GM21381 (cell line): ENCODE data around the gene CEP131.
"Not testable (repeated sequence)": the region's sequence is repeated elsewhere in the genome, so short reads cannot be mapped to it uniquely, and the experiment has no call there.

ENCODE experiments used
- ATAC-seq: cut with Tn5 transposase; IDR thresholded peaks from one replicate; pipeline ENCODE4 v1.9.1; 2021; ENCODE audit warnings: mild to moderate bottlenecking, moderate library complexity; ENCODE audit not compliant: unreplicated experiment

CEP131 gene

GRCh38 chr17:81228834-81229665 lies 6.3 kb upstream of the CEP131 start:
- no peak for ATAC-seq

DNA sequence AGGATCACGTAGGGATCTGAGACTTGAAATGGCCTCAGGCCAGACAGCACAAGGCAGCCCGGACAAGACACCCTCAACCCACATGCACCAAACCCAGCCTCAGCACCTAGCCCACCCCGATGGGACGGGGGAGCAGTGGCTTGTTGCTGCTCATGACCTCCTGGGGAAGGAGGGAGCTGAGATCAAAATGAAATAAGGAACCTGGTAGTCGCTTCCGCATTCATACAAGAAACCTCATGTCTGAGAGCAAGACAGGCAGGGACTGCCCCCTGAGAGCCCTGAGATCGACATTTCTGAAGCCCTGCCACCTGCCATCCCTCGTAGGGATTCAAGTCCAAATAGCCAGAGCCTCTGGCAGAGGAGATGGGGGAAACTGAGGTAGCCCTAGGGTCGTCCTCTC lies 5.7 kb upstream of the CEP131 start:
- ATAC-seq: no peak

- ATAC-seq: not testable (repeated sequence)
These were observed 4.9 kb upstream of the CEP131 start for GRCh38 chr17:81227630-81228029.

DNA sequence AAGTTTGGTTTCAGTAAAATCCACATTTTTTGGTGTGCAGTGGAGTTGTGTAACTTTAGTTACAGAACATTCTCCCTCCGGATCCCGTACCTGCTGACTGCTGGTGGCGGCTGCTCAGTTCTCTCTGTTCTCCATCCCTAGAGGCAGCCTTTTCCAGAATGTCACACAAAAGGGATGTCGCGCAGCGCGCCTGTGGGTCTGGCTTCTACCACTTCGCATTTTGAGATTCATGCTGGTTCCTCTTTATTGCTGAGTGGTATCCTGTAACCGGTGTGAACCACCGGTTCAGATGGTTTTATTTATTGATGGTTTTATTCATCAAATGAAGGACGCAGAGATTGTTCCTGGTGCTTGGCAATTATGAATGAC lies 981 bp upstream of the CEP131 start:
- ATAC-seq: no peak

- no peak for ATAC-seq
These were observed 202 bp downstream of the CEP131 start for GRCh38 chr17:81222620-81222905.

- ATAC-seq: no peak
These were observed 734 bp downstream of the CEP131 start for GRCh38 chr17:81221842-81222619.

DNA sequence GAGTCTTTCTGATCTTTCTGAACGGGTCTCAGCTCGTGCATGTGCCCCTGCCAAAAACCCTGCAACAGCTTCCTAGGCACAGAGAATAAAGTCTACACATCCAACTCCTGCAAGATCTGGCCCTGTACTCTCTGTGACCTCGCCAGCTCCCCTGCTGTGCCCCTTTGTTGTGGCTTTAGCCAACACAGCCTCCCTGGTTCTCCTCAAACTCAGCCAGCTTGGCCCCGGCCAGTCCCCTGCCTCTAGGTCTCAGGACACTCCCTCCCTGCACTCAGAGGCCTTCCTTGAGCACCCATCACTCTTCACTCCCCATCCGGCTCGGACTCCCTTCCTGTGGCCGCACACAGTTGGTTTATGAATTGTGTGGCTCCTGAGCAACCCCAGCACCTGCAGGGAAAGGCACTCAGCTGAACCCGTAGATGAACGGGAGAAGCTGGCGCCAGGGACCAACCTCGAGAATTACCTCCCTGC lies 1.4 kb downstream of the CEP131 start:
- ATAC-seq: no peak

GRCh38 chr17:81219476-81220180 lies 3.1 kb downstream of the CEP131 start:
- no peak for ATAC-seq

GRCh38 chr17:81218991-81219390 lies 3.8 kb downstream of the CEP131 start:
- no peak for ATAC-seq

DNA sequence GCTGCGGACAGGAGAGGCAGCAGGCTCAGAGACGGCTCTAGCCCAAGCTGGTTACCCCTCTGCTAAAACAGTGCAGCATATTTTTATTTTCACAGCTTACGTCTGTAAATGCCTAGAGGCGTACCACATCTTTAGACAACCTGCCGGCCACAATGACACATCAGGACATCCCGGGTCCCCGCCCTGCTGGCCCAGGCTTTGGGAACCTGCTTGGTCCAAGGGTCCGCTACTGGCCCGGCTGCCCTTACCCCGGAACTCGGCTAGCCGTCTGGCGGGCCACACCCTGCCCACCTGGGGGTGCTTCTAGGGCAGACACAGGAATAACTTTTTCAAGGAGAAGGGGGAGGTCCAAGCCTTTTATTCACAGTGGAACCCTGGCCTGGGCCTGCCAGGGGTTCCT lies 4.3 kb downstream of the CEP131 start:
- no peak for ATAC-seq

GRCh38 chr17:81217491-81217890 lies 5.3 kb downstream of the CEP131 start:
- ATAC-seq: no peak

GRCh38 chr17:81213978-81214377 lies 8.8 kb downstream of the CEP131 start:
- no peak for ATAC-seq

DNA sequence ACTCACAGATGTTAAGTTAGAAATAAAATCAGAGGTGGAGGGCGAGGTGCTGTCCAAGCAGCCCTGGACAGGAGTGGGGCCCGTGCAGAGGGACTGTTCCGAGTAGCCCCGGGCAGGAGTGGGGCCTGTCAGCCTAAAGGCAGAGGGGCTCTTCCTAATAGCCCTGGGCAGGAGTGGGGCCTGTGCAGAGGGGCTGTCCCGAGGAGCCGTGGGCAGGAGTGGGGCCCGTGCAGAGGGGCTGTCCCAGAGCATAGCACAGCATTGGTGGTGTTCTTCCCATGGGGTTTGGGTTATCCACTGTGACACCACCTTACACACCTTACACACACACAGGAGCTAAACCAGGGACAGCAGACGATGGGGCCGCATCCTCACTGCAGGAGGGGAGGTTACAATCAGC lies 10.4 kb downstream of the CEP131 start:
- ATAC-seq: no peak

DNA sequence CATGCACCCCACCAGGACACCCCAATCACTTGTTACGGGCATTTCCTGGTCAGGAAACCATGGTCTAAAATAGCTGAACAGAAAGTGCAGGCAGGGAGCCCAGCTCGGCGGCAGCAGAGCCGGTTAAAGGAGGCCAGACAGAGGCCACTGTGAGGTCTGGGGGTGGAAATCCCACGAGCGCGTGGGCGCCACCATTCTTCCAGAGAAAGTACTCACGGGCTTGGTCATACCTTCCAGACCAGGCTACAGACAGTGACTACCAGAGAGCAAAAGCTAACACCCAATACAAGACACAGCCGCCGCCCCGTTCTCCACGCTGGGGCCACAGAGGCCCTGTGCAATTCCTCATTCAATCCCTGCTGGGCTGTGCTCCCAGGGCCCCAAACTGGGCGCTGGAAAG lies 11.9 kb downstream of the CEP131 start:
- ATAC-seq: no peak

GRCh38 chr17:81210466-81210865 lies 12.3 kb downstream of the CEP131 start:
- ATAC-seq: no peak

- no peak for ATAC-seq
These were observed 13.6 kb downstream of the CEP131 start for GRCh38 chr17:81209141-81209540.

DNA sequence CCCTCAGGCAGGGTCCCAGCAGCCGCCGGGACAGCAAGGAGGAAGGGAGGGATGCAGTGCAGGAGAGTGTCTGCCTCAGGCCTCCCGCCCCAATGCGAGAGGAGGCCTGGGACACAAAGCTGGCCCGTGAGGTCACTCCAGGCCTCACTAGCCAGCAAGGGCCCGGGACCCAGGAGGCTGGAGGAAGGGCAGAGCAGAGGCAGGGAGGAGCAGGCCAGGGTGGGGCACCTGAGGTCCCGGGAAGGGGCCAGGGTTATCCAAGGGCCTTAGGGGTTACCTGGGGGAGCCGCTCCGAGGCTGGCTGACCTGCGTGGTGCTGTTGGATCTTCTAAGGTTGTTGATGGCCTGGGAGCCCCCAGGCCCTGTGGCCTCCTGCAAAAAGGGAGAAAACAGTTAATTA lies 14.1 kb downstream of the CEP131 start:
- ATAC-seq: no peak

DNA sequence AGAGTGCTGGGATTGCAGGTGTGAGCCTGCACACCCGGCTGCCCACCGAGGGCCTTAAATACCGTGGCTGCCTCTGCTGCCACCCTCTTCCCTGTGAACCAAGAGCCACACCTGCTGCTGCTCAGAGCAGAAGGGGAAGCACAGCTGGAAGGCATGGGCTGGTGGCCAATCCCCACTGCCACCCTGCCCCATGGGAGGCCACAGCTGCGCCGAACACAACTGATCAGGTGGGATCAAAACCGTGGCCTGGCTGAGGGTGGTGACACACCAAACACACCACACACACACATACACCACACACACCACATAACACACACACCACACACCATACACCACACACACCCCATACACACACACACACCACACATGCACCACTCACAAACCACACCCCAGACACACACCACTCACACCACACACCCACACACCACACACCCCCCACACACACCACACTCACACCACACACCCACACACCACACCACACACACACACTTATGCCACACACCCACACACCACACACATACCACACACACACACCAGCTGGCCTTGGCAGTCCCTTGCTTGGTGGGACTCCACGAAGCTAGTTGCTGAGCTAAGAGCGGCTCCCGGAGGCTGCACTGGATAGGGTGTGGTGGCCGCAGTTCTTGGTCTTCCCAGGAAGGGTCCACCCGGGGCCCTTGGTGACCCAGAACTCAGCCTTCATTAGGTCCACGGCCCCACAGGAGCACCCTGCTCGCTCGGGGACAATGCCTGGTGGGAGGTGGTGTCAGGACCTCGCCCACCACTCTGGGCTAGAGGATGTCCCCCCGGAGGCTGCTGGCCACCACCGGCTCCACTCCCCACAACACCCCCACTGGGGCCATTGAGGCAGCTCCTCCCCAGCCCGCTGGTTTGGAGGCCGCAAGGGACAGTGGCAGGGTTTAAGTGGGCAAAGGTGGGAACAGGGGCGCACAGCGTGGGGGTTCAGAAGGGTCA lies 14.9 kb downstream of the CEP131 start:
- no peak for ATAC-seq

DNA sequence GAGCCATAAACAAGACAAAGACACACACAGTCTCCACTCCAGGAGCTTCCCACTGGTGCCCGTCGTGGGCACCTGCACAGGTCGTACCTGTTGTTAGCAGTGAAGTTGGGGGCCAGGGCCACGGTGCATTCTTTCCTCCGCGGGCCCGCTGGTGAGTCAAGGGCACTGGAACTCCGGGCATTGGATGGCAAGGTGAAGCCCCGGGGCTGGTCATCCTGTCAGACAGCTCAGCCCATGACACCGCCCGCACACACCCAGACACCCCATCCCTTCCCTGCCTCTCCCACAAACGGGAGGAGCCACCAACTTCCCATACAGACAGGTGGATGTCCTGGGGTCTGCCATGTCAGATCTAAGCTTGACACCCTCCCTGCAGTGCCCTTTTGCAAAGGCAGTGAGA lies 16.1 kb downstream of the CEP131 start:
- ATAC-seq: no peak

- no peak for ATAC-seq
These were observed 16.6 kb downstream of the CEP131 start for GRCh38 chr17:81206166-81206565.

DNA sequence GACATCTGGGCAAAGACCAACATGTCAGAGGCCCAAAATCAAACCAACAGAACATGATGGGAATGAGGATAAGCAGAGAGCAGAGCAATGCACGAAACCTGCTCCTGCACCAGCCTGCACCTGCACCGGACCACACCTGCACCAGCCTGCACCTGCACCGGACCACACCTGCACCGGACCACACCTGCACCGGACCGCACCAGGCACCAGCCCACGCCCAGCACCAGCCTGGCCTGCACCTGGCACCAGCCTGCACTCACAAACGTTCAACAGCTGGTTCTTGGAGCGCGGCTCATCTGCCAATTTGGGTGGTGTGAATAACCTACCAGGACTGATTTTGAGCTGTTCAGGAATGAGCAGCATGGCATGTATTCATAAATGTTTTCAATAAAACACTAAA lies 18.2 kb downstream of the CEP131 start:
- ATAC-seq: no peak
